NT2/D1 (cell line): ENCODE measurements around the gene TAOK3.

Source experiments
- SUZ12 ChIP-seq: IDR thresholded peaks from 2 replicates; pipeline ENCODE4 v1.6.1; 2011; ENCODE audit not compliant: insufficient read length, insufficient read depth; ENCODE audit errors: extremely low read depth
- YY1 ChIP-seq: IDR thresholded peaks from 2 replicates; pipeline ENCODE4 v1.6.1; 2011; ENCODE audit not compliant: insufficient read length, insufficient read depth
- ZNF274 ChIP-seq: IDR thresholded peaks from 2 replicates; pipeline ENCODE4 v1.6.1; 2011; ENCODE audit warnings: mild to moderate bottlenecking, low read depth, low read length

- TF ChIP-seq ZNF274 (no peak), YY1 (no peak), SUZ12 (no peak)
Measured at GRCh38 chr12:118282767-118283166, 89.9 kb downstream of the TAOK3 start.
